GM12878 (cell line): ENCODE measurements around the gene ASIC1. TPM values are rescaled to one million over a fixed set of nuclear protein-coding genes. Genes with fewer than 3 reads are reported as not detected.

ENCODE experiments used
- ATAC-seq: fragments of 200-7000 bp; cut with Tn5 transposase; 3 replicates; pipeline ENCODE4 v1.9.1; 2020; ENCODE audit warnings: mild to moderate bottlenecking, moderate library complexity
- BruUV-seq: library from RNA; stranded (reverse); fragments of 400-500 nt; replicated peaks from 2 replicates; lab custom pipeline; 2021; lab: Mats Ljungman, UMichigan
- CTCF ChIA-PET: fragments of 300-600 bp; sonication (Branson Sonifier 250); formaldehyde crosslinking; extraction: SDS; loops from one replicate; lab custom pipeline; 2021; ENCODE audit warnings: inconsistent platforms; lab: Yijun Ruan, JAX
- POLR2A ChIA-PET: fragments of 350-600 bp; formaldehyde crosslinking; extraction: SDS; loops from one replicate; lab custom pipeline; 2021; ENCODE audit warnings: inconsistent platforms; lab: Charles Lee
- RAD21 ChIA-PET: fragments of 300-600 bp; sonication (Branson Sonifier 250); formaldehyde crosslinking; loops from one replicate; lab custom pipeline; 2023; ENCODE audit warnings: antibody characterized with exemption; ENCODE audit not compliant: unreplicated experiment; lab: Charles Lee
- SMC1A ChIA-PET: fragments of 300-600 bp; sonication (Branson Sonifier 250); formaldehyde crosslinking; loops from one replicate; lab custom pipeline; 2023; ENCODE audit not compliant: unreplicated experiment, uncharacterized antibody; lab: Charles Lee
- DNase-seq: peaks from one replicate; pipeline ENCODE4 v3.0.0-alpha.2; 2011; ENCODE audit warnings: low read depth, low spot score
- FAIRE-seq: peaks from 3 replicates; lab custom pipeline; 2011; peaks lifted over from hg19 to GRCh38; lab: Jason Lieb, UNC
- H2AFZ ChIP-seq: 2 replicates; pipeline ENCODE4 v1.6.0; 2011; ENCODE audit warnings: low read depth, low read length, control low read depth; ENCODE audit not compliant: control insufficient read depth
- H3K27ac ChIP-seq: 2 replicates; pipeline ENCODE4 v1.5.1; 2011; ENCODE audit warnings: control low read depth; ENCODE audit not compliant: control insufficient read depth, insufficient read depth
- H3K27me3 ChIP-seq, 2 experiments: replicated peaks in 1 of 2; 2 replicates each; pipeline versions ENCODE4 v1.6.0 to v1.6.1; 2011; ENCODE audit warnings: low read length in 1 of 2; ENCODE audit not compliant: control insufficient read depth in 2 of 2, insufficient read depth in 2 of 2
- H3K36me3 ChIP-seq, 2 experiments: 2 replicates each; pipeline ENCODE4 v1.5.1; 2011; ENCODE audit warnings: low read length in 1 of 2; ENCODE audit not compliant: control insufficient read depth in 2 of 2, insufficient read depth in 2 of 2
- H3K4me1 ChIP-seq: 2 replicates; pipeline ENCODE4 v1.6.1; 2011; ENCODE audit warnings: mild to moderate bottlenecking, low read length, moderate library complexity, mixed read lengths; ENCODE audit not compliant: control insufficient read depth, insufficient read depth
- H3K4me2 ChIP-seq: 2 replicates; pipeline ENCODE4 v1.6.0; 2011; ENCODE audit warnings: control low read depth; ENCODE audit not compliant: control insufficient read depth, insufficient read depth
- H3K4me3 ChIP-seq: fragments of 200-600 bp; sonication (generic); 2 replicates; pipeline ENCODE4 v1.5.1; 2016
- H3K79me2 ChIP-seq: 2 replicates; pipeline ENCODE4 v1.6.0; 2011; ENCODE audit warnings: low read length; ENCODE audit not compliant: control insufficient read depth, insufficient read depth
- H3K9ac ChIP-seq: 2 replicates; pipeline ENCODE4 v1.8.0; 2011; ENCODE audit warnings: low read length, control low read depth, mixed read lengths; ENCODE audit not compliant: control insufficient read depth, insufficient read depth
- H3K9me3 ChIP-seq: replicated peaks from 3 replicates; pipeline ENCODE4 v1.5.1; 2011; ENCODE audit warnings: mild to moderate bottlenecking, low read length; ENCODE audit not compliant: control insufficient read depth, insufficient read depth
- H4K20me1 ChIP-seq: 2 replicates; pipeline ENCODE4 v1.6.0; 2011; ENCODE audit not compliant: control insufficient read depth, insufficient read depth
- BCL3 ChIP-seq: IDR thresholded peaks from 2 replicates; pipeline ENCODE4 v1.6.1; 2011; ENCODE audit warnings: borderline replicate concordance, low read depth, mild to moderate bottlenecking, moderate library complexity, low read length; ENCODE audit not compliant: insufficient read depth, poor library complexity, severe bottlenecking
- CHD2 ChIP-seq: IDR thresholded peaks from 2 replicates; pipeline ENCODE4 v1.6.1; 2011; ENCODE audit warnings: low read depth, low read length, improper control_type of control experiment, borderline replicate concordance
- GABPA ChIP-seq: IDR thresholded peaks from 2 replicates; pipeline ENCODE4 v1.6.1; 2014; ENCODE audit warnings: antibody characterized with exemption, low read depth, mild to moderate bottlenecking, inconsistent platforms
- GATAD2B ChIP-seq: fragments of 450-650 bp; conservative IDR thresholded peaks from 2 replicates; pipeline ENCODE4 v1.6.1; 2017; ENCODE audit warnings: low read depth, mild to moderate bottlenecking, moderate library complexity
- MTA2 ChIP-seq: fragments of 450-650 bp; IDR thresholded peaks from 2 replicates; pipeline ENCODE4 v1.6.1; 2016; ENCODE audit warnings: low read depth, mild to moderate bottlenecking, moderate library complexity
- MXI1 ChIP-seq: fragments of 150-350 bp; IDR thresholded peaks from 2 replicates; pipeline ENCODE4 v1.6.1; 2011; ENCODE audit warnings: low read depth, mild to moderate bottlenecking, inconsistent platforms, low read length, improper control_type of control experiment
- NFIC ChIP-seq: IDR thresholded peaks from 2 replicates; pipeline ENCODE4 v1.6.1; 2012; ENCODE audit warnings: low read depth, mild to moderate bottlenecking, inconsistent platforms, low read length, moderate library complexity
- NRF1 ChIP-seq: conservative IDR thresholded peaks from 2 replicates; pipeline ENCODE4 v1.6.1; 2011; ENCODE audit warnings: mild to moderate bottlenecking, low read depth, low read length, improper control_type of control experiment
- POLR2AphosphoS2 ChIP-seq: IDR thresholded peaks from 2 replicates; pipeline ENCODE4 v1.6.1; 2011; ENCODE audit warnings: low read depth, mild to moderate bottlenecking, low read length, improper control_type of control experiment, moderate library complexity
- ZNF274 ChIP-seq: IDR thresholded peaks from one replicate; pipeline ENCODE4 v1.8.0; 2011; ENCODE audit not compliant: insufficient read length, insufficient read depth
- WGBS: methylation state at CpG from one replicate; pipeline ENCODE4 v1.1.6; 2016; ENCODE audit warnings: low lambda C conversion rate; ENCODE audit not compliant: insufficient replicate concordance, insufficient coverage; ENCODE audit errors: missing lambda C conversion rate; 5-methylcytosine and 5-hydroxymethylcytosine counted together
- in situ Hi-C: fragments of 300-500 bp; cut with MboI; formaldehyde crosslinking; loops from 9 replicates; pipeline ENCODE4 v1.14.3; 2018; ENCODE audit warnings: mixed read lengths
- intact Hi-C: fragments of 100-400 bp; cut with micrococcal nuclease; formaldehyde crosslinking; loops from one replicate; pipeline ENCODE4 v1.14.2; 2022; ENCODE audit not compliant: unreplicated experiment
- polyA plus RNA-seq, 11 experiments: library from polyadenylated mRNA; depleted of rRNA in 4 of 11; unstranded in 6 of 11; stranded (reverse) in 5 of 11; fragments of >200 nt; fragmentation: Nextera tagmentation in 4 of 11; fragmentation: Illumina TruSeq in 1 of 11; extraction: Ambion mirVana in 4 of 11; extraction: Trizol in 1 of 11; gene quantifications; 1 replicate in 1 of 11; 2 replicates in 10 of 11; pipeline versions ENCODE4 v1.2.1 to v1.2.3, GENCODE V29; 2011 to 2016; ENCODE audit warnings: inconsistent platforms in 2 of 11, missing spikeins in 2 of 11, low read depth in 1 of 11
- total RNA-seq, 4 experiments: library from RNA; depleted of rRNA in 3 of 4; stranded (reverse); fragments of >200 nt in 3 of 4; fragmentation: Illumina TruSeq in 1 of 4; extraction: Trizol in 1 of 4; gene quantifications; 2 replicates each; pipeline versions ENCODE4 v1.2.1 to v1.2.3, GENCODE V29; 2013 to 2021
- TF ChIP-seq, protein P1 (sequence below): IDR thresholded peaks from 2 replicates; pipeline ENCODE4 v1.6.1; 2011; ENCODE audit warnings: low read depth, mild to moderate bottlenecking, low read length, moderate library complexity, borderline replicate concordance; ENCODE audit errors: extremely low read depth

ASIC1 gene
- total and polyA plus RNA-seq, 10 of the 15 experiments (the other 5 are each of a cell fraction or from before 2014, with no cell fraction given): 0.02 to 0.28 (median 0.21) TPM; not detected in 4

GRCh38 chr12:50062728-50063460 is 5.5 kb downstream of the ASIC1 start:
- Histone ChIP-seq H3K4me1 (no peaks in the 10 kb centered on the region), H2AFZ (no peak overlapping the region), H3K4me2 (no peak overlapping the region), H3K27me3 (peaks cover 0 to 8% of the 10 kb centered on the region in 2 experiments; a peak in 3 of 4 replicates), H3K9me3 (no peaks in the 10 kb centered on the region), H3K27ac (no peak overlapping the region), H3K9ac (no peak overlapping the region), H4K20me1 (no peaks in the 10 kb centered on the region), H3K36me3 (no peaks in the 10 kb centered on the region), H3K4me3 (no peak overlapping the region), H3K79me2 (no peaks in the 10 kb centered on the region)
- DNase-seq (no peak), ATAC-seq (no peak), FAIRE-seq (no peak)
- TF ChIP-seq CHD2 (no peak), GABPA (no peak), POLR2AphosphoS2 (no peak), MTA2 (no peak), BCL3 (no peak), NFIC (no peak), GATAD2B (no peak), NRF1 (no peak), ZNF274 (no peak), MXI1 (no peak)
- TF ChIP-seq, protein P1, sequence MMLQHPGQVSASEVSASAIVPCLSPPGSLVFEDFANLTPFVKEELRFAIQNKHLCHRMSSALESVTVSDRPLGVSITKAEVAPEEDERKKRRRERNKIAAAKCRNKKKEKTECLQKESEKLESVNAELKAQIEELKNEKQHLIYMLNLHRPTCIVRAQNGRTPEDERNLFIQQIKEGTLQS: no peak
- in situ Hi-C loops (no loop called here), intact Hi-C loops (no loop called here)
- BruUV-seq: no TSS peak
- RAD21 ChIA-PET: interaction anchor here (1.3 kb wide), 1 partner anchor 96 kb away, joined by 3 read pairs; no protein-coding TSS in a partner anchor
- WGBS: 3% methylated on average over 5 of the region's 5 CpGs
- POLR2A ChIA-PET: no interaction called here
- CTCF ChIA-PET: interaction anchor here (1.8 to 4.5 kb wide), 2 partner anchors 25 to 96 kb away, joined by 11 to 16 read pairs; no protein-coding TSS in a partner anchor
- SMC1A ChIA-PET: no interaction called here
